Dermis microvascular lymphatic vessel endothelial cell (primary cell): Measurements from ENCODE around the gene CUL1. TPM values are rescaled to one million over a fixed set of nuclear protein-coding genes. Genes with fewer than 3 reads are reported as not detected.

Source experiments
- DNase-seq, 2 donors: peaks; one replicate each; pipeline versions ENCODE4 v3.0.0 to v3.0.0-alpha.2; 2010; ENCODE audit warnings: low read depth in 2 of 2
- total RNA-seq: library from RNA; depleted of rRNA; stranded (reverse); fragments of >200 nt; gene quantifications from 2 replicates; pipeline ENCODE4 v1.2.1, GENCODE V29; 2014

The CUL1 gene
- total RNA-seq, 1 donor from 2014 or later, result 38.5 TPM

- no peak for DNase-seq
Measured at GRCh38 chr7:148717266-148717793, 18.6 kb downstream of the CUL1 start.

- DNase-seq, result no peak
Measured at GRCh38 chr7:148718431-148718830, 19.7 kb downstream of the CUL1 start.

- DNase-seq, result no peak
Measured at GRCh38 chr7:148719753-148720152, 21.1 kb downstream of the CUL1 start.

- no peak for DNase-seq
Measured at GRCh38 chr7:148720472-148720871, 21.8 kb downstream of the CUL1 start.

GRCh38 chr7:148721390-148721789 lies 22.7 kb downstream of the CUL1 start:
- DNase-seq, result no peak

- DNase-seq, result peak in 1 of 2 donors; percentile 7
Measured at GRCh38 chr7:148722340-148723165, 23.9 kb downstream of the CUL1 start.

GRCh38 chr7:148723166-148723559 lies 24.5 kb downstream of the CUL1 start:
- no peak for DNase-seq

GRCh38 chr7:148723846-148724245 lies 25.1 kb downstream of the CUL1 start:
- no peak for DNase-seq

- DNase-seq, result no peak
Measured at GRCh38 chr7:148726385-148726784, 27.7 kb downstream of the CUL1 start.

GRCh38 chr7:148727501-148728278 lies 29.0 kb downstream of the CUL1 start:
- DNase-seq, result no peak

- DNase-seq, result no peak
Measured at GRCh38 chr7:148729984-148730733, 31.5 kb downstream of the CUL1 start.

GRCh38 chr7:148732862-148733261 lies 34.2 kb downstream of the CUL1 start:
- DNase-seq, result no peak

GRCh38 chr7:148733496-148733895 lies 34.8 kb downstream of the CUL1 start:
- no peak for DNase-seq

GRCh38 chr7:148735141-148735540 lies 36.4 kb downstream of the CUL1 start:
- no peak for DNase-seq

- no peak for DNase-seq
Measured at GRCh38 chr7:148735967-148736366, 37.3 kb downstream of the CUL1 start.

GRCh38 chr7:148738737-148739535 lies 40.2 kb downstream of the CUL1 start:
- DNase-seq, result no peak

GRCh38 chr7:148746135-148746534 lies 47.4 kb downstream of the CUL1 start:
- no peak for DNase-seq

GRCh38 chr7:148747274-148747673 lies 48.6 kb downstream of the CUL1 start:
- no peak for DNase-seq

GRCh38 chr7:148750442-148751355 lies 52.0 kb downstream of the CUL1 start:
- no peak for DNase-seq

- no peak for DNase-seq
Measured at GRCh38 chr7:148753224-148753623, 54.5 kb downstream of the CUL1 start.
